ENCODE data around the gene ERAL1. TPM values are rescaled to one million over a fixed set of nuclear protein-coding genes. Genes with fewer than 3 reads are reported as not detected.
"Not testable (repeated sequence)": the region's sequence is repeated elsewhere in the genome, so short reads cannot be mapped to it uniquely, and the experiment has no call there.

The ERAL1 gene
- polyA plus RNA-seq, 10 donors = 35.1 to 54.6 (median 43.1) TPM

GRCh38 chr17:28846699-28847098 is 8.1 kb upstream of the ERAL1 start:
- DNase-seq = not testable (repeated sequence)

- not testable (repeated sequence) for DNase-seq
These were observed 6.1 kb upstream of the ERAL1 start for GRCh38 chr17:28848667-28849066.

GRCh38 chr17:28849281-28849680 is 5.5 kb upstream of the ERAL1 start:
- no peak for DNase-seq

GRCh38 chr17:28853295-28853694 is 1.5 kb upstream of the ERAL1 start:
- no peak for DNase-seq

GRCh38 chr17:28855336-28855679 is 492 bp downstream of the ERAL1 start:
- no peak for DNase-seq

- DNase-seq = no peak
These were observed 1.3 kb downstream of the ERAL1 start for GRCh38 chr17:28856028-28856574.

GRCh38 chr17:28857905-28858800 is 3.3 kb downstream of the ERAL1 start:
- DNase-seq = no peak

- no peak for DNase-seq
These were observed 4.1 kb downstream of the ERAL1 start for GRCh38 chr17:28858801-28859355.

GRCh38 chr17:28860363-28860808 is 5.6 kb downstream of the ERAL1 start:
- no peak for DNase-seq

GRCh38 chr17:28861393-28862203 is 6.8 kb downstream of the ERAL1 start:
- no peak for DNase-seq

- DNase-seq = no peak
These were observed 7.7 kb downstream of the ERAL1 start for GRCh38 chr17:28862561-28862960.

- no peak for DNase-seq
These were observed 9.1 kb downstream of the ERAL1 start for GRCh38 chr17:28863953-28864352.

GRCh38 chr17:28864991-28865849 is 10.4 kb downstream of the ERAL1 start:
- DNase-seq = no peak

- no peak for DNase-seq
These were observed 11.3 kb downstream of the ERAL1 start for GRCh38 chr17:28865946-28866752.

- no peak for DNase-seq
These were observed 12.5 kb downstream of the ERAL1 start for GRCh38 chr17:28867276-28867675.

- no peak for DNase-seq
These were observed 16.3 kb downstream of the ERAL1 start for GRCh38 chr17:28871056-28871579.

GRCh38 chr17:28873839-28874238 is 19.0 kb downstream of the ERAL1 start:
- DNase-seq = no peak

- DNase-seq = no peak
These were observed 19.9 kb downstream of the ERAL1 start for GRCh38 chr17:28874750-28875149.

GRCh38 chr17:28875848-28876550 is 21.2 kb downstream of the ERAL1 start:
- DNase-seq = no peak

All from muscle of back (tissue), 11 donors.